Measurements from ENCODE around the gene PTH2R. TPM values are rescaled to one million over a fixed set of nuclear protein-coding genes. Genes with fewer than 3 reads are reported as not detected.
"Not testable (repeated sequence)": the region's sequence is repeated elsewhere in the genome, so short reads cannot be mapped to it uniquely, and the experiment has no call there.

PTH2R gene
- total RNA-seq, 4 donors from 2014 or later = not detected

DNA sequence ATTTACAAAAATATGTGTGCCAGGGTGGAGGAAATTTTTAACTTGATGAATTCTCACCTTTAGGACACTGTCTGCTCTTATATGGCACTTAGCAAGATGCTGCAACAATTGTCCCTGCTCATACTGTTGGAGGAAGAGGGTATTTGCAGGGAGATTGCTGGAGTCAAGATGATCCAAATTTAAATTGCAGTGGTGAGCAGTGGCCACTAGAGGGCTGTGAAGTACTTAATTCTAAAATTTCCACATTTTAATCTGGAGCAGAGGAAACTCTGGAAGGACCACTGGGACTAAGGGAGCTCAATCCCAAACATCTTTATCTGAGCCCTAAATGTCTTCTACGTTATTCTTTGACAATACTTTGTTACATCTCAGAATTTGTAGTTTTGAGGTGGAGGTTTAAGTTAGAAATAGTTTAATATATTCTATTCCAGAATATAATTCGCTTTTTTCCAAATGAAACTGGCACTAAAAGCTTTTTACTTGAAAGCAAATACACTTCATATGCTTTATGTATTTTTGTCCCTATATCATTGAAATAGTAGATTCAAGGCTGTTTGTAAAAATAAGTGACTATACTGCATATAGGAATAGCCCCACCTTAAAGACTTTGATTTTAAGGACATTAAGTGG, 33.0 kb upstream of the PTH2R start:
- no peak overlapping the region for H3K27ac ChIP-seq
- H3K36me3 ChIP-seq = no peaks in the 10 kb centered on the region
- H3K27me3 ChIP-seq = no peaks in the 10 kb centered on the region
- in situ Hi-C loops (cut with MboI; ENCODE audit: low pct_ligation_motif_present in 1 of 4, low pct_unique_long_range_greater_than_20kb in 1 of 4, low sequenced_read_pairs in 3 of 4) = no loop called here
- no peaks in the 10 kb centered on the region for H3K9me3 ChIP-seq
- no peak for TF ChIP-seq EP300 (IDR thresholded peaks at IDR 0.05; ENCODE audit: low read depth)
- TF ChIP-seq, protein P1, sequence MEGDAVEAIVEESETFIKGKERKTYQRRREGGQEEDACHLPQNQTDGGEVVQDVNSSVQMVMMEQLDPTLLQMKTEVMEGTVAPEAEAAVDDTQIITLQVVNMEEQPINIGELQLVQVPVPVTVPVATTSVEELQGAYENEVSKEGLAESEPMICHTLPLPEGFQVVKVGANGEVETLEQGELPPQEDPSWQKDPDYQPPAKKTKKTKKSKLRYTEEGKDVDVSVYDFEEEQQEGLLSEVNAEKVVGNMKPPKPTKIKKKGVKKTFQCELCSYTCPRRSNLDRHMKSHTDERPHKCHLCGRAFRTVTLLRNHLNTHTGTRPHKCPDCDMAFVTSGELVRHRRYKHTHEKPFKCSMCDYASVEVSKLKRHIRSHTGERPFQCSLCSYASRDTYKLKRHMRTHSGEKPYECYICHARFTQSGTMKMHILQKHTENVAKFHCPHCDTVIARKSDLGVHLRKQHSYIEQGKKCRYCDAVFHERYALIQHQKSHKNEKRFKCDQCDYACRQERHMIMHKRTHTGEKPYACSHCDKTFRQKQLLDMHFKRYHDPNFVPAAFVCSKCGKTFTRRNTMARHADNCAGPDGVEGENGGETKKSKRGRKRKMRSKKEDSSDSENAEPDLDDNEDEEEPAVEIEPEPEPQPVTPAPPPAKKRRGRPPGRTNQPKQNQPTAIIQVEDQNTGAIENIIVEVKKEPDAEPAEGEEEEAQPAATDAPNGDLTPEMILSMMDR (IDR thresholded peaks at IDR 0.05) = peak; percentile 47 to 92 (median 81)
- WGBS, 2 donors (ENCODE audit: low coverage in 1 of 2) = 48% methylated on average over 2 of the region's 2 CpGs
- H3K4me3 ChIP-seq = no peak overlapping the region
- intact Hi-C loops (cut with DNase I; ENCODE audit: low total_unique reads) = no loop called here
- DNase-seq = no peak
- no peaks in the 10 kb centered on the region for H3K4me1 ChIP-seq

DNA sequence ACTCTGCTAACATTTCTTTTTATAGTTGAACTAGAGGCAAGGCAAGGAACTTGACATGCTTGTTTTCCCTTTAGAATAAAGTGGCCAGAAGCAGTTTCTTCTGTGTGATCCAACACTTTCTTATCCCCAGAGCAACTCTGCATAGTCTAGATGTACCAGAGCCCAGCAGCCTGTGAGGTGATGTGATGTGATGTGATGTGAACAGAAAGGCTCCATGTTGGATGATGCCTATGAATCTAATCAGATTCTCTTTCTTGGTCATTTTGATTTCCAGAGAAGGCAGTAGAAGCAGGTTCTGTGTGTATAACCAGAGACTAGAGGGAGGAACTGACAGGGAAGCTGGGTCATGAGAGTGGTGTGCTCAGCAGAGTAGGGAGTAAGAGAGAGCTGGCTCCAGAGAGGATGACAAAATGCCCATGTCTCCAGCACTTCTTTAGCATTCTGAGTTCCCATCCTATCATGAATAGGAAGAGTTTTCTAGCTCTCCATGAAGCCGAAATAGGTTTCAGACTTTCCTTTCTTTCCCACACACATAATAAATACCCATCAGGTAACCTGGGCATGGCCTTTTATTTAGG, 31.0 kb upstream of the PTH2R start:
- 90 to 92% methylated on average over 1 of the region's 1 CpG for WGBS, 2 donors (ENCODE audit: low coverage in 1 of 2)
- Histone ChIP-seq H3K4me1 (no peaks in the 10 kb centered on the region), H3K4me3 (no peak overlapping the region), H3K27me3 (no peaks in the 10 kb centered on the region), H3K27ac (no peak overlapping the region), H3K36me3 (no peaks in the 10 kb centered on the region), H3K9me3 (no peaks in the 10 kb centered on the region)
- intact Hi-C loops (cut with DNase I; ENCODE audit: low total_unique reads) = no loop called here
- TF ChIP-seq POLR2A (IDR thresholded peaks at IDR 0.05) (no peak), POLR2AphosphoS5 (IDR thresholded peaks at IDR 0.05) (no peak), EP300 (IDR thresholded peaks at IDR 0.05; ENCODE audit: low read depth) (no peak)
- TF ChIP-seq, protein P1 (IDR thresholded peaks at IDR 0.05) = no peak
- in situ Hi-C loops (cut with MboI; ENCODE audit: low pct_ligation_motif_present in 1 of 4, low pct_unique_long_range_greater_than_20kb in 1 of 4, low sequenced_read_pairs in 3 of 4) = loop anchor here in 1 of 4 donors (25.0 kb wide), 1 partner anchor 837 kb away; no protein-coding TSS in a partner anchor
- DNase-seq = no peak

DNA sequence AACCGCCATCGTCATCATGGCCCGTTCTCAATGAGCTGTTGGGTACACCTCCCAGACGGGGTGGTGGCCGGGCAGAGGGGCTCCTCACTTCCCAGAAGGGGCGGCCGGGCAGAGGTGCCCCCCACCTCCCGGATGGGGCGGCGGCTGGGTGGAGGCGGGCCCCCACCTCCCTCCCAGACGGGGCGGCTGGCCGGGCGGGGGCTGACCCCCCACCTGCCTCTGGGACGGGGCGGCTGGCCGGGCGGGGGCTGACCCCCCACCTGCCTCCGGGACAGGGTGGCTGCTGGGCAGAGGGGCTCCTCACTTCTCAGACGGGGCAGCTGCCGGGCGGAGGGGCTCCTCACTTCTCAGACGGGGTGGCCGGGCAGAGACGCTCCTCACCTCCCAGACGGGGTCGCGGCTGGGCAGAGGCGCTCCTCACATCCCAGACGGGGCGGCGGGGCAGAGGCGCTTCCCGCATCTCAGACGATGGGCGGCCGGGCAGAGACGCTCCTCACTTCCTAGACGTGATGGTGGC, 29.2 kb upstream of the PTH2R start:
- 83% methylated on average over 22 of the region's 40 CpGs; no CpG with 5 or more reads in 1 of the 2 donors for WGBS, 2 donors (ENCODE audit: low coverage in 1 of 2)
- H3K27ac ChIP-seq; H3K9me3 ChIP-seq; intact Hi-C loops (cut with DNase I; ENCODE audit: low total_unique reads); H3K36me3 ChIP-seq; DNase-seq; H3K4me3 ChIP-seq; H3K27me3 ChIP-seq; H3K4me1 ChIP-seq: not testable (repeated sequence)
- in situ Hi-C loops (cut with MboI; ENCODE audit: low pct_ligation_motif_present in 1 of 4, low pct_unique_long_range_greater_than_20kb in 1 of 4, low sequenced_read_pairs in 3 of 4) = loop anchor here in 1 of 4 donors (25.0 kb wide), 1 partner anchor 835 kb away; no protein-coding TSS in a partner anchor

DNA sequence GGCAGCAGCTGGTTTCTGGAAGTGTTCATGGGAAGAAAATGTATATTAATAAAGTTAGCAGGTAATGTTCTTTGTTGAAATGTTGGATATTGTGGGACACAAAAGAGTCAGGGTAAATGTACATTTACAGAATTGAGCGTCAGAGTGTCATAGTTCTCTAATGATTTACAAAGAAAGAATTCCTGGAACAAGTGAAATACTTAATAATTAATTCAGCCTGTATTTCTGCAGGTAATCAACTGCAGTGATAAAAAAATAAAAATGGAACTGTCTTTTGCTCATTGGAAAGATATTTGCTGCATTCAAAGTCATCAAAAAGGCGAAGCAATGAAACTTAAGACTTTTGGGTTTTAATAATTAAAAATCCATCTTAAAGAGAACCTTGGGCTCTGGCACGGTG, 27.4 kb upstream of the PTH2R start:
- intact Hi-C loops (cut with DNase I; ENCODE audit: low total_unique reads) = no loop called here
- H3K4me1 ChIP-seq = no peaks in the 10 kb centered on the region
- no peak overlapping the region for H3K27ac ChIP-seq
- peaks cover 5% of the 10 kb centered on the region for H3K27me3 ChIP-seq
- H3K36me3 ChIP-seq = no peaks in the 10 kb centered on the region
- H3K9me3 ChIP-seq = no peaks in the 10 kb centered on the region
- WGBS, 2 donors (ENCODE audit: low coverage in 1 of 2) = 86 to 95% methylated on average over 3 of the region's 3 CpGs
- in situ Hi-C loops (cut with MboI; ENCODE audit: low pct_ligation_motif_present in 1 of 4, low pct_unique_long_range_greater_than_20kb in 1 of 4, low sequenced_read_pairs in 3 of 4) = loop anchor here in 1 of 4 donors (25.0 kb wide), 1 partner anchor 833 kb away; no protein-coding TSS in a partner anchor
- DNase-seq = no peak
- H3K4me3 ChIP-seq = no peak overlapping the region
- TF ChIP-seq POLR2AphosphoS5 (IDR thresholded peaks at IDR 0.05) = no peak
- TF ChIP-seq POLR2A (IDR thresholded peaks at IDR 0.05) = no peak
- TF ChIP-seq EP300 (IDR thresholded peaks at IDR 0.05; ENCODE audit: low read depth) = no peak
- TF ChIP-seq, protein P1 (IDR thresholded peaks at IDR 0.05) = no peak
